Neural progenitor cell (in vitro differentiated cells): ENCODE results near the gene CIAO3. TPM values are rescaled to one million over a fixed set of nuclear protein-coding genes. Genes with fewer than 3 reads are reported as not detected.

Experiments used
- DNase-seq: peaks from one replicate; pipeline ENCODE4 v3.0.0-alpha.2; 2016; ENCODE audit warnings: low spot score
- H2AFZ ChIP-seq: fragments of 200-600 bp; sonication (generic); replicated peaks from 2 replicates; pipeline ENCODE4 v1.6.1; 2016; ENCODE audit warnings: antibody characterized with exemption
- H3F3A ChIP-seq: fragments of 200-600 bp; sonication (generic); 2 replicates; pipeline ENCODE4 v1.6.1; 2016; ENCODE audit warnings: antibody characterized with exemption, low read depth
- H3K27ac ChIP-seq: fragments of 200-600 bp; sonication (generic); 2 replicates; pipeline ENCODE4 v1.5.1; 2016; ENCODE audit warnings: mild to moderate bottlenecking
- H3K27me3 ChIP-seq: fragments of 200-600 bp; sonication (generic); 2 replicates; pipeline ENCODE4 v1.6.1; 2016; ENCODE audit warnings: mild to moderate bottlenecking, moderate library complexity
- H3K36me3 ChIP-seq: fragments of 200-600 bp; sonication (generic); 2 replicates; pipeline ENCODE4 v1.5.1; 2016
- H3K4me1 ChIP-seq: fragments of 200-600 bp; sonication (generic); 2 replicates; pipeline ENCODE4 v1.6.1; 2016; ENCODE audit warnings: mixed run types
- H3K4me2 ChIP-seq: fragments of 200-600 bp; sonication (generic); 2 replicates; pipeline ENCODE4 v1.6.1; 2016
- H3K4me3 ChIP-seq: fragments of 200-600 bp; sonication (generic); 2 replicates; pipeline ENCODE4 v1.5.1; 2016
- H3K79me2 ChIP-seq: fragments of 200-600 bp; sonication (generic); 2 replicates; pipeline ENCODE4 v1.6.1; 2016; ENCODE audit warnings: low read depth
- H3K9ac ChIP-seq: fragments of 200-600 bp; sonication (generic); 2 replicates; pipeline ENCODE4 v1.6.1; 2016
- H3K9me3 ChIP-seq: fragments of 200-600 bp; sonication (generic); 2 replicates; pipeline ENCODE4 v1.5.1; 2016; ENCODE audit warnings: low read depth
- H4K20me1 ChIP-seq: fragments of 200-600 bp; sonication (generic); 2 replicates; pipeline ENCODE4 v1.6.1; 2016; ENCODE audit warnings: low read depth
- H3K27ac Mint-ChIP-seq: 3 replicates; pipeline ENCODE4 v1.8.0; 2021; ENCODE audit warnings: mixed read lengths
- H3K27me3 Mint-ChIP-seq: 2 replicates; pipeline ENCODE4 v1.8.0; 2022; ENCODE audit warnings: low read depth, mild to moderate bottlenecking, inconsistent platforms, moderate library complexity, mixed read lengths; ENCODE audit not compliant: insufficient read depth
- H3K36me3 Mint-ChIP-seq: 3 replicates; pipeline ENCODE4 v1.8.0; 2021; ENCODE audit warnings: mixed read lengths
- H3K4me1 Mint-ChIP-seq: 3 replicates; pipeline ENCODE4 v1.8.0; 2021; ENCODE audit warnings: mixed read lengths
- H3K4me3 Mint-ChIP-seq: 3 replicates; pipeline ENCODE4 v1.8.0; 2021; ENCODE audit warnings: mild to moderate bottlenecking, moderate library complexity, mixed read lengths
- H3K9me3 Mint-ChIP-seq: 3 replicates; pipeline ENCODE4 v1.8.0; 2020; ENCODE audit warnings: mixed read lengths
- EZH2 ChIP-seq: fragments of 200-600 bp; sonication (generic); IDR thresholded peaks from 2 replicates; pipeline ENCODE4 v1.6.1; 2017; ENCODE audit warnings: antibody characterized with exemption, mild to moderate bottlenecking, moderate library complexity
- EZH2phosphoT487 ChIP-seq: fragments of 200-600 bp; sonication (generic); IDR thresholded peaks from 2 replicates; pipeline ENCODE4 v1.6.1; 2017; ENCODE audit warnings: antibody characterized with exemption
- total RNA-seq: library from RNA; depleted of rRNA; stranded (reverse); fragments of >200 nt; gene quantifications from 2 replicates; pipeline ENCODE4 v1.2.3, GENCODE V29; 2015; ENCODE audit warnings: low replicate concordance
- TF ChIP-seq, protein P1 (sequence below): fragments of 200-600 bp; sonication (generic); IDR thresholded peaks from 2 replicates; pipeline ENCODE4 v1.5.1; 2017; ENCODE audit warnings: antibody characterized with exemption, mild to moderate bottlenecking

CIAO3 gene
- total RNA-seq, 1 donor from 2014 or later, result 20.5 TPM

- Histone ChIP-seq H3K36me3 (no peaks in the 10 kb centered on the region), H3K4me1 (peaks cover 8% of the 10 kb centered on the region), H3K9ac (no peak overlapping the region), H3K9me3 (no peaks in the 10 kb centered on the region), H3K4me2 (no peak overlapping the region), H3K4me3 (no peak overlapping the region), H4K20me1 (no peaks in the 10 kb centered on the region), H3F3A (peaks cover 7% of the 10 kb centered on the region), H3K79me2 (no peaks in the 10 kb centered on the region), H3K27ac (no peak overlapping the region), H3K27me3 (no peaks in the 10 kb centered on the region), H2AFZ (no peak overlapping the region)
- Mint-ChIP-seq H3K4me3 (no peak overlapping the region), H3K9me3 (peaks cover 5% of the 10 kb centered on the region), H3K4me1 (peaks cover 14% of the 10 kb centered on the region), H3K27ac (no peak overlapping the region), H3K27me3 (peaks cover 7% of the 10 kb centered on the region), H3K36me3 (no peaks in the 10 kb centered on the region)
- TF ChIP-seq EZH2, result no peak
- no peak for TF ChIP-seq EZH2phosphoT487
- TF ChIP-seq, protein P1, sequence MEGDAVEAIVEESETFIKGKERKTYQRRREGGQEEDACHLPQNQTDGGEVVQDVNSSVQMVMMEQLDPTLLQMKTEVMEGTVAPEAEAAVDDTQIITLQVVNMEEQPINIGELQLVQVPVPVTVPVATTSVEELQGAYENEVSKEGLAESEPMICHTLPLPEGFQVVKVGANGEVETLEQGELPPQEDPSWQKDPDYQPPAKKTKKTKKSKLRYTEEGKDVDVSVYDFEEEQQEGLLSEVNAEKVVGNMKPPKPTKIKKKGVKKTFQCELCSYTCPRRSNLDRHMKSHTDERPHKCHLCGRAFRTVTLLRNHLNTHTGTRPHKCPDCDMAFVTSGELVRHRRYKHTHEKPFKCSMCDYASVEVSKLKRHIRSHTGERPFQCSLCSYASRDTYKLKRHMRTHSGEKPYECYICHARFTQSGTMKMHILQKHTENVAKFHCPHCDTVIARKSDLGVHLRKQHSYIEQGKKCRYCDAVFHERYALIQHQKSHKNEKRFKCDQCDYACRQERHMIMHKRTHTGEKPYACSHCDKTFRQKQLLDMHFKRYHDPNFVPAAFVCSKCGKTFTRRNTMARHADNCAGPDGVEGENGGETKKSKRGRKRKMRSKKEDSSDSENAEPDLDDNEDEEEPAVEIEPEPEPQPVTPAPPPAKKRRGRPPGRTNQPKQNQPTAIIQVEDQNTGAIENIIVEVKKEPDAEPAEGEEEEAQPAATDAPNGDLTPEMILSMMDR, result no peak
- peak; percentile 53 for DNase-seq
These were observed 21.1 kb upstream of the CIAO3 start for GRCh38 chr16:761625-762513.

- peaks cover 10% of the 10 kb centered on the region for H3K9me3 Mint-ChIP-seq
- peaks cover 11% of the 10 kb centered on the region for H3K4me1 Mint-ChIP-seq
- no peaks in the 10 kb centered on the region for H3K36me3 ChIP-seq
- H3K27ac ChIP-seq, result peak within 1 kb of the TSS; percentile 30
- no peak within 1 kb of the TSS for H3K4me2 ChIP-seq
- no peaks in the 10 kb centered on the region for H3K9me3 ChIP-seq
- H3K27me3 Mint-ChIP-seq, result peaks cover 7% of the 10 kb centered on the region
- TF ChIP-seq EZH2phosphoT487 (no peak), EZH2 (no peak)
- TF ChIP-seq, protein P1, result no peak
- no peaks in the 10 kb centered on the region for H3K79me2 ChIP-seq
- H3K4me3 Mint-ChIP-seq, result peak within 1 kb of the TSS; percentile 76
- H3K9ac ChIP-seq, result no peak within 1 kb of the TSS
- no peak for DNase-seq
- H2AFZ ChIP-seq, result no peak within 1 kb of the TSS
- peak within 1 kb of the TSS; percentile 97 for H3K27ac Mint-ChIP-seq
- H3K36me3 Mint-ChIP-seq, result no peaks in the 10 kb centered on the region
- no peaks in the 10 kb centered on the region for H3K27me3 ChIP-seq
- peaks cover 8% of the 10 kb centered on the region for H3K4me1 ChIP-seq
- no peak within 1 kb of the TSS for H3K4me3 ChIP-seq
- peaks cover 7% of the 10 kb centered on the region for H3F3A ChIP-seq
- H4K20me1 ChIP-seq, result no peaks in the 10 kb centered on the region
These were observed 19.9 kb upstream of the CIAO3 start, which contains the start of gene MSLN for GRCh38 chr16:760545-761343. MSLN (plus strand) TSS chr16:760734; CDS start chr16:762681, 1,947 bp downstream.

DNA sequence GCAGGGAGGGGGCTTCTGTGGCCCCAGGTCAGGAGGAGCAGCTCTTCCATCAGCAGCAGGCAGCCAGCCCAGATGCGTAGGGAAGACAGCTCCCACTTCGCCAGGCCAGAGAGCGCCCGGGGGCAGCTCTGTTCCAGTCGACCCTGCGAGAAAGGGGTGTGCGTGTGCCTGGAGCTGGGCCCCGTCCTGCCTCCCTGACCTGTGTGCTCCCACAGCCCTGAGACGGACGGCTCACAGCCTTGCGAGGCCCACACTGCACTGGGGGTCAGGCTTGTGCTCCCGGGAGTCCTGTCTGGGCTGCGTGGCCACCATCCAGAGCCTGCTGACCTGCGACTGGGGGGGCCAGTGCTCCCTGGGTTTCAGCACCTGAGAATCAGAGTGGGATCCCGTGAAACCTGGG is 19.3 kb upstream of the CIAO3 start:
- H3K4me3 ChIP-seq, result no peak overlapping the region
- no peak overlapping the region for H3K4me2 ChIP-seq
- H3K79me2 ChIP-seq, result no peaks in the 10 kb centered on the region
- peak overlapping the region; percentile 97 for H3K27ac Mint-ChIP-seq
- H3K36me3 ChIP-seq, result no peaks in the 10 kb centered on the region
- H3K27ac ChIP-seq, result peak overlapping the region; percentile 30
- no peaks in the 10 kb centered on the region for H4K20me1 ChIP-seq
- H3K27me3 ChIP-seq, result no peaks in the 10 kb centered on the region
- H3K36me3 Mint-ChIP-seq, result no peaks in the 10 kb centered on the region
- peaks cover 10% of the 10 kb centered on the region for H3K9me3 Mint-ChIP-seq
- TF ChIP-seq EZH2 (no peak), EZH2phosphoT487 (no peak)
- TF ChIP-seq, protein P1, result no peak
- H3K9me3 ChIP-seq, result no peaks in the 10 kb centered on the region
- H3F3A ChIP-seq, result peaks cover 7% of the 10 kb centered on the region
- H3K4me3 Mint-ChIP-seq, result no peak overlapping the region
- peaks cover 8% of the 10 kb centered on the region for H3K4me1 ChIP-seq
- H3K27me3 Mint-ChIP-seq, result peaks cover 9% of the 10 kb centered on the region
- H2AFZ ChIP-seq, result no peak overlapping the region
- H3K9ac ChIP-seq, result no peak overlapping the region
- peaks cover 11% of the 10 kb centered on the region for H3K4me1 Mint-ChIP-seq
- DNase-seq, result no peak
